PC-9 (cell line): ENCODE measurements around the gene LSM4. TPM values are rescaled to one million over a fixed set of nuclear protein-coding genes. Genes with fewer than 3 reads are reported as not detected.

Experiments used
- BruUV-seq: library from RNA; stranded (reverse); fragments of 400-500 nt; replicated peaks from 2 replicates; lab custom pipeline; 2021; lab: Mats Ljungman, UMichigan
- CTCF ChIA-PET: fragments of 300-600 bp; sonication (Branson Sonifier 250); formaldehyde crosslinking; loops from one replicate; lab custom pipeline; 2022; ENCODE audit warnings: antibody characterized with exemption; lab: Charles Lee
- POLR2A ChIA-PET: fragments of 300-600 bp; sonication (Branson Sonifier 250); formaldehyde crosslinking; loops from one replicate; lab custom pipeline; 2022; ENCODE audit warnings: antibody characterized with exemption; ENCODE audit not compliant: unreplicated experiment; lab: Charles Lee
- DNase-seq, 2 experiments: peaks; one replicate each; pipeline versions ENCODE4 v3.0.0 to v3.0.0-alpha.2; 2015 to 2022; ENCODE audit warnings: mixed read lengths in 1 of 2
- H2AFZ ChIP-seq: fragments of 200-600 bp; sonication (generic); 2 replicates; pipeline ENCODE4 v1.8.1; 2017; ENCODE audit warnings: antibody characterized with exemption
- H3F3A ChIP-seq: fragments of 200-600 bp; sonication (generic); 2 replicates; pipeline ENCODE4 v1.8.1; 2017; ENCODE audit warnings: antibody characterized with exemption, mild to moderate bottlenecking, low read depth; ENCODE audit not compliant: insufficient read depth
- H3K27ac ChIP-seq: fragments of 200-600 bp; sonication (generic); 2 replicates; pipeline ENCODE4 v1.6.1; 2016; ENCODE audit warnings: mixed run types
- H3K27me3 ChIP-seq: fragments of 200-600 bp; sonication (generic); 2 replicates; pipeline ENCODE4 v1.6.1; 2016; ENCODE audit warnings: low read depth, mixed run types; ENCODE audit not compliant: insufficient read depth
- H3K36me3 ChIP-seq: fragments of 200-600 bp; sonication (generic); 2 replicates; pipeline ENCODE4 v1.6.1; 2016; ENCODE audit warnings: low read depth, mixed run types
- H3K4me1 ChIP-seq: fragments of 200-600 bp; sonication (generic); replicated peaks from 2 replicates; pipeline ENCODE4 v1.6.1; 2016; ENCODE audit warnings: mixed run types; ENCODE audit not compliant: insufficient read depth
- H3K4me2 ChIP-seq: fragments of 200-600 bp; sonication (generic); 2 replicates; pipeline ENCODE4 v1.6.1; 2017; ENCODE audit warnings: mixed run types
- H3K4me3 ChIP-seq: fragments of 200-600 bp; sonication (generic); 2 replicates; pipeline ENCODE4 v1.6.1; 2016; ENCODE audit warnings: mixed run types
- H3K79me2 ChIP-seq: fragments of 200-600 bp; sonication (generic); 2 replicates; pipeline ENCODE4 v1.6.1; 2017; ENCODE audit warnings: low read depth, mixed run types
- H3K9me2 ChIP-seq: fragments of 200-600 bp; sonication (generic); 2 replicates; pipeline ENCODE4 v1.8.1; 2017; ENCODE audit warnings: mild to moderate bottlenecking; ENCODE audit not compliant: insufficient read depth
- H3K9me3 ChIP-seq: fragments of 200-600 bp; sonication (generic); 2 replicates; pipeline ENCODE4 v1.8.1; 2016; ENCODE audit warnings: low read depth; ENCODE audit not compliant: insufficient read depth
- H4K20me1 ChIP-seq: fragments of 200-600 bp; sonication (generic); 2 replicates; pipeline ENCODE4 v1.8.1; 2017; ENCODE audit not compliant: insufficient read depth
- EZH2 ChIP-seq: fragments of 200-600 bp; sonication (generic); IDR thresholded peaks from 2 replicates; pipeline ENCODE4 v1.8.0; 2017; ENCODE audit warnings: antibody characterized with exemption, low read depth
- intact Hi-C: fragments of 100-400 bp; cut with micrococcal nuclease; formaldehyde crosslinking; loops from one replicate; pipeline ENCODE4 v1.10.0; 2022; ENCODE audit not compliant: unreplicated experiment
- total RNA-seq: library from RNA; stranded (reverse); gene quantifications from 2 replicates; pipeline ENCODE4 v1.2.3, GENCODE V29; 2021
- TF ChIP-seq, protein P1 (sequence below): fragments of 200-600 bp; sonication (generic); conservative IDR thresholded peaks from 2 replicates; pipeline ENCODE4 v1.6.1; 2017; ENCODE audit warnings: mixed run types, antibody characterized with exemption, mild to moderate bottlenecking, moderate library complexity

The LSM4 gene
- total RNA-seq, 1 experiment from 2014 or later = 323 TPM

DNA sequence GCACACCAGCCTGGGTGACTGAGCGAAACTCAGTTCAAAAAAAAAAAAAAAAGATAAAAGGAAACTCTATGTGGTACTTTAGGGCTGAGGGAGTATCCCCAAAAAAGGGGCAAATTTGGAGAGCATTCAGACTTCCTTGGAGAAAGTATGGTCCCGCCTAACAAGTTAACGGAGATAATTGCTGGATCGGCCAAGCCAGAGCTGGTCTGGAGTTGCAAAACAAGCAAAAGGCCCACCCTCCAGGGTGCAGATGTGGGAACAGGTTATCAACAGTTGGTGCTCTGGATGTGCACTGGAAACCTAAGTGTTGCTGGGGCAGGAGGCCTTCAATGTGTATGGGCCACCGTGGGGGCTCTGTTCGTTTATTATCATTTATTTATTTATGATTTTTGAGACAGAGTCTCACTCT is 51.4 kb downstream of the LSM4 start:
- Histone ChIP-seq H3K27me3 (no peaks in the 10 kb centered on the region), H3K27ac (no peak overlapping the region), H3K9me2 (no peaks in the 10 kb centered on the region), H3K36me3 (no peaks in the 10 kb centered on the region), H2AFZ (no peak overlapping the region), H3K4me3 (no peak overlapping the region), H4K20me1 (no peaks in the 10 kb centered on the region; the same call in 1 of the 2 replicates), H3K4me2 (no peak overlapping the region), H3K4me1 (peaks cover 32% of the 10 kb centered on the region), H3K9me3 (no peaks in the 10 kb centered on the region), H3F3A (peaks cover 50% of the 10 kb centered on the region), H3K79me2 (peaks cover 15% of the 10 kb centered on the region)
- no TSS peak for BruUV-seq
- ChIA-PET POLR2A (interaction anchor here (0.6 kb wide), 1 partner anchor 340 kb away, joined by 12 read pairs; no protein-coding TSS in a partner anchor), CTCF (interaction anchor here (2.0 kb wide), 1 partner anchor 57 kb away, joined by 15 read pairs; no protein-coding TSS in a partner anchor)
- DNase-seq = peak in 1 of 2 experiments; percentile 15
- TF ChIP-seq, protein P1, sequence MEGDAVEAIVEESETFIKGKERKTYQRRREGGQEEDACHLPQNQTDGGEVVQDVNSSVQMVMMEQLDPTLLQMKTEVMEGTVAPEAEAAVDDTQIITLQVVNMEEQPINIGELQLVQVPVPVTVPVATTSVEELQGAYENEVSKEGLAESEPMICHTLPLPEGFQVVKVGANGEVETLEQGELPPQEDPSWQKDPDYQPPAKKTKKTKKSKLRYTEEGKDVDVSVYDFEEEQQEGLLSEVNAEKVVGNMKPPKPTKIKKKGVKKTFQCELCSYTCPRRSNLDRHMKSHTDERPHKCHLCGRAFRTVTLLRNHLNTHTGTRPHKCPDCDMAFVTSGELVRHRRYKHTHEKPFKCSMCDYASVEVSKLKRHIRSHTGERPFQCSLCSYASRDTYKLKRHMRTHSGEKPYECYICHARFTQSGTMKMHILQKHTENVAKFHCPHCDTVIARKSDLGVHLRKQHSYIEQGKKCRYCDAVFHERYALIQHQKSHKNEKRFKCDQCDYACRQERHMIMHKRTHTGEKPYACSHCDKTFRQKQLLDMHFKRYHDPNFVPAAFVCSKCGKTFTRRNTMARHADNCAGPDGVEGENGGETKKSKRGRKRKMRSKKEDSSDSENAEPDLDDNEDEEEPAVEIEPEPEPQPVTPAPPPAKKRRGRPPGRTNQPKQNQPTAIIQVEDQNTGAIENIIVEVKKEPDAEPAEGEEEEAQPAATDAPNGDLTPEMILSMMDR = no peak
- TF ChIP-seq EZH2 = no peak
- intact Hi-C loops = no loop called here

DNA sequence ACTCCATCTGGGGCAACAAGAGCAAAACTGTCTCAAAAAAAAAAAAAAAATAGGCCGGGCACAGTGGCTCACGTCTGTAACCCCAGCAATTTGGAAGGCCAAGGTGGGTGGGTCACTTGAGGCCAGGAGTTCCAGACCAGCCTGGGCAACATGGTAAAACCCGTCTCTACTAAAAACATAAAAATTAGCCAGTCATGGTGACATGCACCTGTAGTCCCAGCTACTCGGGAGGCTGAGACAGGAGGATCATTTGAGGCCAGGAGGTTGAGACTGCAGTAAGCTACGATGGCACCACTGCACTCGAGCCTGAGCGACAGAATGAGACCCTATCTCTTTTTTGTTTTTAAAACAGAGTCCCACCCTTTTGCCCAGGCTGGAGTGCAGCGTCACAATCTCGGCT is 52.5 kb downstream of the LSM4 start:
- Histone ChIP-seq H3K9me3 (no peaks in the 10 kb centered on the region), H3K36me3 (no peaks in the 10 kb centered on the region), H3K27me3 (no peaks in the 10 kb centered on the region), H3K4me1 (peaks cover 25% of the 10 kb centered on the region), H3K27ac (no peak overlapping the region), H3K4me2 (no peak overlapping the region), H4K20me1 (no peaks in the 10 kb centered on the region), H3F3A (peaks cover 39% of the 10 kb centered on the region), H3K9me2 (no peaks in the 10 kb centered on the region), H3K79me2 (peaks cover 8% of the 10 kb centered on the region), H3K4me3 (no peak overlapping the region), H2AFZ (no peak overlapping the region)
- POLR2A ChIA-PET = interaction anchor here (0.6 kb wide), 1 partner anchor 23 kb away, joined by 8 read pairs; no protein-coding TSS in a partner anchor
- TF ChIP-seq EZH2 = no peak
- TF ChIP-seq, protein P1 = no peak
- DNase-seq = peak in 1 of 2 experiments; percentile 23
- BruUV-seq = no TSS peak
- intact Hi-C loops = no loop called here
- CTCF ChIA-PET = no interaction called here

DNA sequence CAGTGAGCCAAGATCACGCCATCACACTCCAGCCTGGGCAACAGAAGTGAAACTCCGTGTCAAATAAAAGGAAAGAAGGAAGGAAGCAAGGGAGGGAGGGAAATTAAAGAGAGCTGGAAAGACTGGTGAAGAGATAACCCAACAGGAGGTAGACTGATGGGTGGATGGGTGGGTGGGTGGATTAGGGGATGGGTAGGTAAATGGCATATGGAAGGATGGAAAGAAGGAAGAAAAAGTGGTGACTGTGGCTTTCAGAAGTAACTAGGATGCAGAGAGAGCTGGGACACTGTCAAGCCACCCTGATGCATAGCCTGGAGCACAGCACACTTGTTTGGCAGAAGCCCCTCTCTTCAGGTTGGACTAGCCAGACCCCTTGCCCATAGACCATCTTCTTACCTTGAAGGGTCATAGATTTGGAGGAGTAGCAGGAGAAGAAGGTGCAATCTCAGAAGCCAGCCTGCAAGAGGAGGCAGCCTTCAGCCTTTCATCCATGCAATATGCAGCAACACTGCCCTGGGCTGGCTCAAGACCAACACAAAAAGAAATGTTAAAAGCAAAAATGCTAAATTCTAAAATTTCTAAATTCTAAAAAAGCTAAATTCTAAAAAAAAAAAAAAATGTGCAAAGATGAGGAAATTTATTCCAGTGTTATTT is 53.7 kb downstream of the LSM4 start:
- Histone ChIP-seq H3K36me3 (no peaks in the 10 kb centered on the region), H4K20me1 (no peaks in the 10 kb centered on the region), H3F3A (peaks cover 28% of the 10 kb centered on the region), H3K79me2 (peaks cover 8% of the 10 kb centered on the region), H2AFZ (no peak overlapping the region), H3K27ac (no peak overlapping the region), H3K4me1 (peaks cover 14% of the 10 kb centered on the region), H3K4me2 (no peak overlapping the region), H3K27me3 (no peaks in the 10 kb centered on the region), H3K4me3 (no peak overlapping the region), H3K9me2 (no peaks in the 10 kb centered on the region), H3K9me3 (no peaks in the 10 kb centered on the region)
- no peak for DNase-seq
- TF ChIP-seq, protein P1 = no peak
- TF ChIP-seq EZH2 = no peak
- intact Hi-C loops = no loop called here
- BruUV-seq = no TSS peak
- POLR2A ChIA-PET = interaction anchor here (0.7 kb wide), 1 partner anchor 38 kb away, joined by 12 read pairs; no protein-coding TSS in a partner anchor
- CTCF ChIA-PET = interaction anchor here (0.7 kb wide), 3 partner anchors 29 to 70 kb away, joined by 3 to 5 read pairs (median 4); no protein-coding TSS in a partner anchor
